Activated T-helper 1 cell treated with Interleukin-2 at 50 U/mL for 16 hours (primary cell): ENCODE results near the gene EFL1.

Source experiments
- DNase-seq: peaks from one replicate; pipeline ENCODE4 v3.0.0-alpha.2; 2020; ENCODE audit warnings: low read depth

The EFL1 gene

DNA sequence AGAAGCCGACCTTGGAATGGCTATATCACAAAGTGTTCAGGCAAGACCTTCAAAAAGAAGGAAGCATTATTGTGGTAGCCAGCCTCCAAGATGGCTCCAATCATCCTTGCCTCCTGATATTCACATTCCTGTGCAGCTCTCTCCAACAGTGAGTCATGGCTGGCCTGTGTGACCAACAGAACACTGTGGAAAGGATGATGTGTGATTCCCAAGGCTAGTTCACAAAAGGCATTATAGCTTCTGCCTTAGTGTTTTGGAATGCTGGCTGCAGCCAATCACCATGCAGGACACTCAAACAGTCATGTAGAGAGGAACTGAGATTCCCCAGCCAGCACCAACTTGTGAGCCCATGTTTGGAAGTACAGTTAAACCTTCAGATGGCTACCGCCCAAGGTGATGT, 102.6 kb downstream of the EFL1 start:
- DNase-seq: no peak

- DNase-seq: no peak
These were observed 103.7 kb downstream of the EFL1 start for GRCh38 chr15:82158811-82159210.

- DNase-seq: no peak
These were observed 111.9 kb downstream of the EFL1 start for GRCh38 chr15:82150645-82151044.

- DNase-seq: no peak
These were observed 115.5 kb downstream of the EFL1 start for GRCh38 chr15:82146990-82147461.

DNA sequence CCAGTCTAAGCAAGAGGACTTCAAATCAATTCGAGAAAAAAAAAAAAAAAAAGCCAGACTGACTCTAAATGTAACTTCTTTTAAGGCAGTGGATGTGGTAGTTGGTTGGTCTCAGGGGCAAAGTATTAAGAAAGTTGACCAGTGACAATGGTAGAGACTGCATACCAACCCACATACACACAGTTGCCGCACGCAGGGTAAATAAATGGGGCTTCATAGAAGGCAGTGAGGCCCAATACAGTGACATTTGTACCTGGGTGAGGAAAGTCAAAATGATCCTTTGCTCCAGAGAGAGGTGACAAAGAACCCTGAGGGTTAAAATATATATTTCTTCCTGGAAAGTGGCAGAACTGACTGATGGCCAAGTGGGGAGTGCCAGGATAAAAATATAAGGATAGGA, 116.0 kb downstream of the EFL1 start:
- no peak for DNase-seq

DNA sequence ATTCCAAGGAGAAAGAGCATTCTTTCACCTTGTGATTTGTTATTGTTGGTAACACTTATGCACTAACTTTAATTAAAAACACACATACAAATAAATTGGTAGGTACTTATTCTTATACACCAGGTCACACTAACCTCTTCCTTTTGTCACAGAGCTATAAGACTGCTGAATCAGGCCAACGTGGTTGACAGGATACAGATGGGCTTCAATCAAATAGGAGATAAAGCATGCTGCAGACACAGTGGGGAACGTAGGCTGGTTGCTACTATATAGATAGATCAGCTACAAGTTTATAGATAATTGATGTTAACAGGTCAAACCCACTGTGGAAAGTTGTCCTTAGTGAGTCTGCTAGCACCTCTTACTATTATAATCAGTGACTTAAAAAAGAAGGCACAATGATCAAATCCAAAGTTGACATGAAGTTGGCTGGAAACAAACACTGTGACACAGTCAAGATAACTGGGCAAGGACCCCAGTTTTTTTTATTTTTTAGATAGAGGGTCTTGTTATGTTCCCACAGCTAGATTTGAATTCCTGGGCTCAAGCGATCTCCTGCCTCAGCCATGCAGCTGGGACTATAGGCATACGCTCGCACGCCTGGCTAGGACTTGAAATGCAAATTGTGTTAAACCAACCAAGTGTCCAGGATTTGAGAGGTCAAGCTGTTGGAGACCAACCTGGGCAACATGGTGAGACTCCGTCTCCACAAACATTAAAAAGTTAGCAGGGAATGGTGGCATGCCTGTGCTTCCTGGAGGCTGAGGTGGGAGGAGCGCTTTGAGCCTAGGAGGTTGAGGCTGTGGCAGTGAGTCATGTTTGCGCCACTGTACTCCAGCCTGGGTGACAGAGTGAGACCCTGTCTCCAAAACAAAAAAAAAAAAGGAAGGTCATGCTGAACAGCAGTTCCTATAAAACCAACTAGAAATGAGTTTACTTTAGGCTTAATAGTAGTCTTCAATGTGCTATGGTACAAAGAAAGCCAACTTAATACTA, 118.8 kb downstream of the EFL1 start:
- DNase-seq: no peak

GRCh38 chr15:82140886-82141285, 121.6 kb downstream of the EFL1 start:
- DNase-seq: no peak

DNA sequence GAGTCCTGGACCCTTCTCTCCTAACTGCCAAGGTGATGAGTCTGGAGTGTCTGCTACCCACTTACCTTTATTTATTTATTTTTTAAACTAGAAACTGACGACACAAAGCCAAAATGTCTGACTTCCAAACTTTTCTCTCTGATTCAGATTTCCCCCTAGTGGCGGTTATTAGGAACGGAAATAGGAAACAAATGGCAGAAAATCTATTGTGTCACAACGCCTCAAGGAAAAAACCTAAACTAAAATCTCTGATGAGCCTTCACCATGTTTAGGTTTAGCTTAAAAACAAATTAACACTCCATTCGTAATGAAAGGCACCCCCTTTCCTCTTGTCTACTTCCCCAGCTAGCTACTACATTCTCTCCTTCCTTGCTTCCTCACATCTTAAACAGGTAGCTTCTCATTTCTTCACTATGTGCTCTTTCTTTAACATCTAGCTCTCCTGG, 122.7 kb downstream of the EFL1 start:
- DNase-seq: no peak

DNA sequence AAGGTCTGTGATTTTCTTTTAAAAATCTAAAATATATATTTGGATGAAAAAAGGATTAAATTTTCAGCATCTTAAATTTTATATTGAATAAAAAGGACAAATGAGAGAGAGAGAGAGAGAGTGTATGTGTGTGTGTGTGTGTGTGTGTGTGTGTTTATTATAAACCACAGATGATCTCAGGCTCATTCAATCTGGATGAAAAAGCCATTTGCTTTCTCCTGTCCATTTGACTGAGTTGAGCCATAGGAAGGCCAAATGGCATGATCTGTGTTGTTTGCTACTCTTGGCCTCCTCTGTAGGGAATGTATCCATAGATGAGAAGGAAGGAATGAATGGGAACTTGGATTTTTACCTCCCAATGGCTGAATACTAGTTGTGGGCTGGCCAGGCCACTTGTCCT, 124.2 kb downstream of the EFL1 start:
- DNase-seq: no peak

DNA sequence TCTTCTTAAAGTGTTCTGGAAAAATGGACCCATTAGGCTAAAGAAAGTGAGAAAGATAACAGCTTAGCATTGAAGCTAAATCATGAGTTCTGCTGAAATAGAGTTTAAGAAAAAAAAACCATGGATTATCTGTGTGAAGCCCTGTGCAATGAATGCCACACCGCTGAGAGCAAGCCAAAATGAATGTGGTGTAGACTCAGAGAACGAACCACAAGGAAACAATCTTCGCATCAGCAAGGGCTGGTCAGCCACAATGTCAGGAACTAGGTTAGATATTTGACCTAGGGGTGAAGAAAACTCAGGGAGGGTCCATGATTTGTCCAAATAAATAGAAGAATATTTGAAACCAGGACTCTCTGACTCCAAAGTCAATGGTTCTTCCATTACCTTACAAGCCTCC, 125.3 kb downstream of the EFL1 start:
- DNase-seq: no peak

DNA sequence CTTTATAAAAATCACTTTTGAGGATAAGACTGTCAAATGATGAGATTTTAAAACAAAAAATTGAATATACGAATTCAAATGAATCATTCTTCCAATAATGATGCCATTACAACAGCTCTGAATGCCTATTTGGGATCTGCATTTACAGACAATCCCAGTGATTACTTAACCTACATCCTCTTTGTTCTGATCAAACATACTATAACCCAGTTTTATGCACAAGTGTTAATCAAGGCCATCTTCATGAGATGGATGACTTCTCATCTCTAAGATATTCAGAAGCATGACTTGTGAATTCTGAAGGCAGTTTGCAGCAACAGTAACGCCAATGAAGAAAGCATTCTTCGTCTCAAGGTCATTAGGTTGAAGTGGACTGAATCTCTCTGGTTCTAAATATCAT, 126.4 kb downstream of the EFL1 start:
- DNase-seq: no peak

DNA sequence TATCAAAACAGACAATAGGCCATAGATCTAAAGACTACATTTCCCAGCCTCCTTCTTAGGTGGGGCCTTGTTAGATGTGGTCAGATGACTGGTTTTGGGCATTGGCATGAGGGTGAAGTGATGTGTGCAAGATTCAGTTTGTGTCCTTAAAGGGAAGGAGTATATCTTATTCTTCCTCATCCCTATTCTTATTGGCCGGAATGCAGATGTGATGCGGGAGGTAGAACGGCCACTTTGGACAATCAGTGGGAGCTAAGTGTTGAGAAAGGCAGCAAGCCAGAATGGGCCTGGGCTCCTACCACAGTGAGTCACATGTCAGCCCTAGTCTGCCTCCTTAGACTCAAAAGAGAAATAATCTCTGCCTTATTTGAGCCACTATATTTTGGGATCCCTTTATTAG, 126.9 kb downstream of the EFL1 start:
- no peak for DNase-seq

- no peak for DNase-seq
These were observed 128.1 kb downstream of the EFL1 start for GRCh38 chr15:82134461-82134860.

GRCh38 chr15:82133251-82133650, 129.3 kb downstream of the EFL1 start:
- no peak for DNase-seq

DNA sequence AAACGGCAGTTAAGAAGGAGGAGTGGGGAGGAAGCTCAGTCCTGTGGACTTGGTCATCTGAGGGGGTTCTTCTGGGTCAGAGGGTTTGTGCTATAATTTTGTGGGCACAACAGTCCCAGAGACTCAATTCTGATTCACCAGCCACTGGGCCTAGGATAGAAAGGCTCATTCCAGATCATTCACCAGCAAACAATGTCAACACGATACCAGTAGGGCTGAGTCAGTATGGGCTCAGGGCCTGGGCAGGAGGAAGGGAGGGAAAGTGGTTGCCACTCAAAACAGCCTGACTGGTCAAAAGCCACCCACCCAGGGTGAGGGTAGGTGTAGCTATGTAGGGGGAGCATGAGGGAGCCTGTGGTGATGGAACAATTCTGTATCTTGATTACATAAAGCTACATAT, 129.8 kb downstream of the EFL1 start:
- DNase-seq: no peak

GRCh38 chr15:82132096-82132495, 130.4 kb downstream of the EFL1 start:
- no peak for DNase-seq

DNA sequence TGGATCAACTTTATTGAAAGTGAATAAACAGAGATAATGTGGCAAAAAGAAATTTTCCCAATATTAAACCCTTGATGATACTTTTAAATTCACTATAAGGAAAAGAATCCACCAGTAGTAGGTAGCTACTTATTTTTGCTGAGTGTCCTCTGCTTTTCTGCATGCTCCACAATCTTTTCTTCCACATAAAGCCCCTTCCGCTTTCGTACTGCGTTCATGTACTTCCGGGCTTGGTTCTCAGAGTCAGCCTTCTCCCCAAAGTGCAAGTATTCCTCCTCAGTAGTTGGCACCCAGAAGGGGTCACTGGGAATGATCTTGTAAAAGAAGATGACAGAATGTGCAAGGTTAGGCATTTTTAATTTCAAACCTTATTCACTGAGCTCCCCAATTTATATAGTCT, 132.3 kb downstream of the EFL1 start:
- DNase-seq: no peak

- no peak for DNase-seq
These were observed 132.8 kb downstream of the EFL1 start for GRCh38 chr15:82129761-82130160.

GRCh38 chr15:82129149-82129692, 133.3 kb downstream of the EFL1 start:
- DNase-seq: no peak

DNA sequence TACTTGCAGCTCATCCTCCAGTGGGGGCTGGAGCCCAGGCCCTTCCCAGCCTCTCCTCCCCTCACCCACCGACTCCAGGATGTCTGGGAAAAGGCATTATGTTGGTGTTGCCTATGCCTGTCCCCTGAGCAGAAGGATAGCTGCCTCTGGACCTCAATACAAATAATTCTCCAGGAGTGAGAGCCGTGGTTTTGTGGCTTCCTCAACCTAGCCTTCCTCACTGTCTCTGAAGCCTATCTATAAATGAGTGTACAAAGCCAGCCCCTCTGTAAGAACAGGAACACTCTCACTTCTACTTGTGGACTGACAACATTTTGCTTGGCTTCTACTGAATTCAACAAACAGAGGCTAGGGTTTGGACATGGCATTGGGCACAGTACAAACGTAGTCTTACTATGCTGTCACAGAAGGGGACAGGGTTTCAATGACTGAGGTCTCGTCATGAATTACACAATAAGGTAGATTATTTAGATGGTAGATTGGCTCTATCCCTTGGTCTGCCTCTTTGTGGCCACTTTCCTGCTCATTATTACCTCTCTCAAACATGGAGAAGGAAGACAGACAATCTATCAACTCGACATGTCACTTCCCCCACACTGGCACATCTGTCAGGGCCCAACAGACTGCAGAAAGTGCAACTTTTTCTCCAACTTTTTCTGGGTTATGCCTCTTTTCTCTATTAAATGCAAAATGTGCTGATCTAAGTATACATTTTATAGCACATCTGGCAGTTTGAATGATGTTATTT, 134.0 kb downstream of the EFL1 start:
- no peak for DNase-seq

- no peak for DNase-seq
These were observed 135.0 kb downstream of the EFL1 start for GRCh38 chr15:82127581-82127980.

GRCh38 chr15:82126346-82126745, 136.2 kb downstream of the EFL1 start:
- DNase-seq: no peak
